IMR-90 (cell line): Measurements from ENCODE around the gene ZNF618. TPM values are rescaled to one million over a fixed set of nuclear protein-coding genes. Genes with fewer than 3 reads are reported as not detected.

ENCODE experiments used
- ATAC-seq: fragments of 200-7000 bp; cut with Tn5 transposase; 2 replicates; pipeline ENCODE4 v1.9.1; 2020; ENCODE audit warnings: low read depth, mild to moderate bottlenecking, moderate library complexity
- BruUV-seq: library from RNA; stranded (reverse); fragments of 400-500 nt; replicated peaks from 2 replicates; lab custom pipeline; 2021; lab: Mats Ljungman, UMichigan
- CTCF ChIA-PET: fragments of 300-600 bp; formaldehyde crosslinking; extraction: SDS; loops from one replicate; lab custom pipeline; 2021; ENCODE audit warnings: antibody characterized with exemption; lab: Yijun Ruan, JAX
- POLR2A ChIA-PET: fragments of 300-600 bp; sonication (Branson Sonifier 250); formaldehyde crosslinking; loops from one replicate; lab custom pipeline; 2022; ENCODE audit warnings: antibody characterized with exemption; ENCODE audit not compliant: unreplicated experiment; lab: Charles Lee
- DNase-seq: peaks from one replicate; pipeline ENCODE4 v3.0.0; 2013
- H2AFZ ChIP-seq: replicated peaks from 2 replicates; pipeline ENCODE3; 2013; ENCODE audit warnings: low read length, mild to moderate bottlenecking; ENCODE audit not compliant: poor library complexity
- H2AK5ac ChIP-seq: 2 replicates; pipeline ENCODE4 v1.6.1; 2013; ENCODE audit warnings: low read depth, low read length, inconsistent platforms
- H2AK9ac ChIP-seq: replicated peaks from 2 replicates; pipeline ENCODE3; 2013; ENCODE audit warnings: mild to moderate bottlenecking, low read depth, low read length, moderate library complexity; ENCODE audit not compliant: poor library complexity
- H2BK120ac ChIP-seq: 2 replicates; pipeline ENCODE4 v1.6.1; 2013; ENCODE audit warnings: low read depth, low read length, inconsistent platforms
- H2BK15ac ChIP-seq: 3 replicates; pipeline ENCODE4 v1.6.1; 2013; ENCODE audit warnings: low read depth, low read length, inconsistent platforms
- H2BK20ac ChIP-seq: 2 replicates; pipeline ENCODE4 v1.6.1; 2013; ENCODE audit warnings: low read depth, mild to moderate bottlenecking, inconsistent platforms, low read length, moderate library complexity
- H2BK5ac ChIP-seq: 2 replicates; pipeline ENCODE4 v1.6.1; 2013; ENCODE audit warnings: mild to moderate bottlenecking, low read depth, low read length, inconsistent platforms; ENCODE audit not compliant: poor library complexity, severe bottlenecking
- H3K14ac ChIP-seq: replicated peaks from 2 replicates; pipeline ENCODE4 v1.6.1; 2013; ENCODE audit warnings: low read depth, low read length, inconsistent platforms
- H3K18ac ChIP-seq: 2 replicates; pipeline ENCODE4 v1.6.1; 2013; ENCODE audit warnings: low read depth, low read length, control low read depth
- H3K23ac ChIP-seq: 2 replicates; pipeline ENCODE4 v1.6.1; 2013; ENCODE audit warnings: low read depth, low read length, inconsistent platforms
- H3K27ac ChIP-seq: 2 replicates; pipeline ENCODE4 v1.5.1; 2013; ENCODE audit warnings: mild to moderate bottlenecking, control low read depth, low read length; ENCODE audit not compliant: insufficient read depth
- H3K27me3 ChIP-seq: 2 replicates; pipeline ENCODE4 v1.6.1; 2013; ENCODE audit warnings: low read length; ENCODE audit not compliant: control insufficient read depth, insufficient read depth
- H3K36me3 ChIP-seq: 2 replicates; pipeline ENCODE4 v1.6.1; 2013; ENCODE audit warnings: low read length, mixed read lengths; ENCODE audit not compliant: control insufficient read depth, insufficient read depth
- H3K4ac ChIP-seq: 2 replicates; pipeline ENCODE4 v1.6.1; 2013; ENCODE audit warnings: low read depth, low read length, inconsistent platforms
- H3K4me1 ChIP-seq: 2 replicates; pipeline ENCODE4 v1.6.1; 2013; ENCODE audit warnings: low read length, mixed read lengths; ENCODE audit not compliant: control insufficient read depth, insufficient read depth
- H3K4me2 ChIP-seq: 2 replicates; pipeline ENCODE4 v1.6.1; 2013; ENCODE audit warnings: low read depth, mild to moderate bottlenecking, control low read depth, low read length, moderate library complexity
- H3K4me3 ChIP-seq: 2 replicates; pipeline ENCODE4 v1.5.1; 2013; ENCODE audit warnings: low read depth, mild to moderate bottlenecking, control low read depth, low read length, moderate library complexity; ENCODE audit not compliant: insufficient read depth
- H3K56ac ChIP-seq: 2 replicates; pipeline ENCODE4 v1.6.1; 2013; ENCODE audit warnings: low read length, inconsistent platforms; ENCODE audit not compliant: insufficient read depth; ENCODE audit errors: extremely low read depth
- H3K79me1 ChIP-seq, 2 experiments: 2 replicates each; pipeline ENCODE4 v1.6.1; 2013; ENCODE audit warnings: low read length in 2 of 2, inconsistent platforms in 1 of 2, low read depth in 1 of 2
- H3K9ac ChIP-seq: 2 replicates; pipeline ENCODE4 v1.6.1; 2013; ENCODE audit warnings: low read depth, low read length, control low read depth
- H3K9me1 ChIP-seq: 2 replicates; pipeline ENCODE4 v1.6.1; 2013; ENCODE audit warnings: low read length, inconsistent platforms; ENCODE audit not compliant: insufficient read depth
- H3K9me3 ChIP-seq: 2 replicates; pipeline ENCODE4 v1.6.1; 2013; ENCODE audit warnings: low read length; ENCODE audit not compliant: control insufficient read depth, insufficient read depth
- H4K20me1 ChIP-seq: 2 replicates; pipeline ENCODE4 v1.6.1; 2013; ENCODE audit warnings: low read length, inconsistent platforms; ENCODE audit not compliant: insufficient read depth
- H4K5ac ChIP-seq: 2 replicates; pipeline ENCODE4 v1.6.1; 2013; ENCODE audit warnings: mild to moderate bottlenecking, low read depth, low read length, control low read depth
- H4K8ac ChIP-seq, 2 experiments: 2 replicates each; pipeline ENCODE4 v1.6.1; 2013; ENCODE audit warnings: low read depth in 2 of 2, low read length in 2 of 2, control low read depth in 1 of 2, inconsistent platforms in 1 of 2
- H4K91ac ChIP-seq: 2 replicates; pipeline ENCODE4 v1.6.1; 2013; ENCODE audit warnings: low read depth, low read length, inconsistent platforms; ENCODE audit not compliant: insufficient read depth
- CHD1 ChIP-seq: IDR thresholded peaks from 2 replicates; pipeline ENCODE4 v1.6.1; 2012; ENCODE audit warnings: low read depth, low read length, improper control_type of control experiment
- FOS ChIP-seq: fragments of 150-350 bp; IDR thresholded peaks from 2 replicates; pipeline ENCODE4 v1.6.1; 2016; ENCODE audit warnings: low read depth, low read length
- MAZ ChIP-seq: IDR thresholded peaks from 2 replicates; pipeline ENCODE4 v1.6.1; 2012; ENCODE audit warnings: low read depth, mild to moderate bottlenecking, low read length, improper control_type of control experiment, moderate library complexity, borderline replicate concordance
- RAD21 ChIP-seq: IDR thresholded peaks from 2 replicates; pipeline ENCODE4 v1.6.1; 2012; ENCODE audit warnings: low read length, improper control_type of control experiment
- RCOR1 ChIP-seq: IDR thresholded peaks from 2 replicates; pipeline ENCODE4 v1.6.1; 2012; ENCODE audit warnings: mild to moderate bottlenecking, low read length, improper control_type of control experiment; ENCODE audit not compliant: insufficient replicate concordance
- RFX5 ChIP-seq: IDR thresholded peaks from 2 replicates; pipeline ENCODE4 v1.8.0; 2012; ENCODE audit warnings: low read depth, mild to moderate bottlenecking, low read length, moderate library complexity
- WGBS, 2 experiments: methylation state at CpG; one replicate each; pipeline versions ENCODE4 v1.1.5 to v1.1.7; 2013; ENCODE audit warnings: missing lambda C conversion rate in 2 of 2; ENCODE audit not compliant: insufficient read length in 1 of 2; ENCODE audit errors: extremely low coverage in 2 of 2; 5-methylcytosine and 5-hydroxymethylcytosine counted together
- dilution Hi-C: fragments of 300-500 bp; cut with HindIII; formaldehyde crosslinking; loops from one replicate; pipeline ENCODE4 v1.14.3; 2018; ENCODE audit warnings: low sequenced_read_pairs; ENCODE audit not compliant: unreplicated experiment
- in situ Hi-C: fragments of 300-500 bp; cut with MboI; formaldehyde crosslinking; loops from 3 replicates; pipeline ENCODE4 v1.14.3; 2019; ENCODE audit warnings: low sequenced_read_pairs, inconsistent platforms, mixed read lengths
- intact Hi-C: fragments of 100-400 bp; cut with micrococcal nuclease; formaldehyde crosslinking; loops from 2 replicates; pipeline ENCODE4 v1.10.0; 2022
- polyA plus RNA-seq, 3 experiments: library from polyadenylated mRNA; depleted of rRNA; stranded (reverse); fragments of >200 nt; gene quantifications; 2 replicates each; pipeline ENCODE4 v1.2.3, GENCODE V29; 2012; ENCODE audit warnings: low replicate concordance in 1 of 3
- total RNA-seq: library from RNA; depleted of rRNA; stranded (reverse); fragments of >200 nt; gene quantifications from 2 replicates; pipeline ENCODE4 v1.2.3, GENCODE V29; 2012
- TF ChIP-seq, protein P1 (sequence below): fragments of 150-350 bp; IDR thresholded peaks from 2 replicates; pipeline ENCODE4 v1.6.1; 2017; ENCODE audit warnings: mild to moderate bottlenecking, antibody characterized with exemption, low read length, low read depth

The ZNF618 gene
- total and polyA plus RNA-seq, 2 of the 4 experiments (the other 2 are of a cell fraction), result 8.2 to 9.4 TPM

DNA sequence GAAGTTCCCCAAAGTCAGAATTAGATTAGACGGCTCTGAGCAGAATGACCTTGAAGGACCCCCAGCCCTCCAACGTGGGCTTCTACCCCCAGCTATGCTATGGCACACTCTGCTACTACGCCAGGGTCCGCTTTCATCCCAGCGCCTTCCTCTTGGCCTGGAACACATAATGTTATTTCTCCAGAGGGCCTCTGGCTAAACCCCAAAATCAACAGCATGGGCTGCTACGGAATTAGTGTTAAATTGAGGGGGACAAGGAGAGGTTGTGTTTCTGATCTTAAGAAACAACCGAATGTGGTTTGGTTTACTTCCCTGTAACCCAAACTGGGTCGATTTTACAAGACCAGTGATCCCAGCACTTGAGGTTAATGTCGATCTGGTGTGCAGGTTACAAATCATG, 97.1 kb downstream of the ZNF618 start:
- H2BK20ac ChIP-seq, result no peak overlapping the region
- H3K27ac ChIP-seq, result no peak overlapping the region
- H3K9ac ChIP-seq, result no peak overlapping the region
- ATAC-seq (no peak), DNase-seq (no peak)
- no peak overlapping the region for H3K14ac ChIP-seq
- H3K27me3 ChIP-seq, result no peaks in the 10 kb centered on the region
- H3K4me2 ChIP-seq, result no peak overlapping the region
- peaks cover 14% of the 10 kb centered on the region; the same call in 1 of the 2 replicates for H3K36me3 ChIP-seq
- no peaks in the 10 kb centered on the region; the same call in 1 of the 2 replicates for H3K9me3 ChIP-seq
- no peak overlapping the region for H4K8ac ChIP-seq
- H3K4me3 ChIP-seq, result no peak overlapping the region
- peaks cover 27 to 88% of the 10 kb centered on the region in 2 experiments for H3K79me1 ChIP-seq
- no peak overlapping the region for H2BK15ac ChIP-seq
- H3K9me1 ChIP-seq, result peaks cover 30% of the 10 kb centered on the region
- dilution Hi-C loops (no loop called here), in situ Hi-C loops (no loop called here), intact Hi-C loops (no loop called here)
- peaks cover 27% of the 10 kb centered on the region for H4K20me1 ChIP-seq
- CTCF ChIA-PET, result no interaction called here
- no peak overlapping the region for H3K56ac ChIP-seq
- H3K23ac ChIP-seq, result no peak overlapping the region
- WGBS, 2 experiments, result no CpG with 5 or more reads among the region's 9 CpGs
- no peak overlapping the region for H3K4ac ChIP-seq
- peaks cover 10% of the 10 kb centered on the region for H3K4me1 ChIP-seq
- TF ChIP-seq, protein P1, sequence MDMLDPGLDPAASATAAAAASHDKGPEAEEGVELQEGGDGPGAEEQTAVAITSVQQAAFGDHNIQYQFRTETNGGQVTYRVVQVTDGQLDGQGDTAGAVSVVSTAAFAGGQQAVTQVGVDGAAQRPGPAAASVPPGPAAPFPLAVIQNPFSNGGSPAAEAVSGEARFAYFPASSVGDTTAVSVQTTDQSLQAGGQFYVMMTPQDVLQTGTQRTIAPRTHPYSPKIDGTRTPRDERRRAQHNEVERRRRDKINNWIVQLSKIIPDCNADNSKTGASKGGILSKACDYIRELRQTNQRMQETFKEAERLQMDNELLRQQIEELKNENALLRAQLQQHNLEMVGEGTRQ, result no peak
- TF ChIP-seq RCOR1 (no peak), MAZ (no peak), RFX5 (no peak), CHD1 (no peak), FOS (no peak), RAD21 (no peak)
- H3K18ac ChIP-seq, result no peak overlapping the region
- POLR2A ChIA-PET, result no interaction called here
- H2AFZ ChIP-seq, result no peak overlapping the region
- H2AK9ac ChIP-seq, result no peak overlapping the region
- no peak overlapping the region for H2BK120ac ChIP-seq
- H4K91ac ChIP-seq, result no peak overlapping the region
- BruUV-seq, result no TSS peak
- H2AK5ac ChIP-seq, result no peak overlapping the region
- no peak overlapping the region for H4K5ac ChIP-seq
- no peak overlapping the region for H2BK5ac ChIP-seq
